ENCODE data around the gene SLC12A6.
A peak's percentile ranks its signal among the peaks of the same experiment; 100 is the strongest.

Gene SLC12A6

DNA sequence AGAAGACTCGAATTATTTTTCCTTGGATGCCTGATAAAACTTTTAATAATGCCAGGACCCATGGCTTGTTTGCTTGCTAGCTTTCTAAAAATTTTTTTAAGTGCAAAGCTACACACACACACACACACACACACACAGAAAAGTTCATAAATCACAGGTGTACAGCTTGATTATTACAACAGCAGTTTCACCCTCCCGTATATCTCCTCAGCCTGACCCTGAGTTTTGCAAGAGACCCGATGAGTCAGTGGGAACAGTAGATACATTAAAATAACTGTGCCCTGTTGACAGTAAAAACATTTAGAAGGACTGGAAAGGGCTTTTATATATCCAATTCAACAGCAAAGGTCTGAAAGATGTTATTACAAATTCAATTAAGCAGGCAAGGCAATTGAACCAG lies 66.1 kb downstream of the SLC12A6 start:
- no peak for FAIRE-seq
- no peak for DNase-seq (ENCODE audit: insufficient read length, low spot score)

DNA sequence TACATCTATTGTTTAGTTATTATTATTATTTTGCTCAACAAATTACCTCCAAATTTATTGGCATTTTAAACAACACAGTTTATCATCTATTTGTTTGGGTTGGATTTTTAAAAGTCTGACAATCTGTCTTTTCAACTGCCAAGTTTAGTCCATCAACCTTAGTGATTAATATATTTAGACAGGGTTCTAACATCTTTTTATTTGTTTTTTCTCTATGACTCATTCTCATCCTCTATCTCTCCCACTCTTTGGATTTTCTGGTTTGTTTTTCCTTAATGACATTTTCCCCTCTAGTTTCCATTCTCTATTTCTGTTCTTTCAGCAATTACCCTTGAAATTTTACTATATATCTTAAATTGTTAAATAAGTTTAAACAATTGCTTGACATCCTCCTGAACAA lies 70.8 kb downstream of the SLC12A6 start:
- DNase-seq (ENCODE audit: insufficient read length, low spot score) = no peak
- FAIRE-seq = no peak

DNA sequence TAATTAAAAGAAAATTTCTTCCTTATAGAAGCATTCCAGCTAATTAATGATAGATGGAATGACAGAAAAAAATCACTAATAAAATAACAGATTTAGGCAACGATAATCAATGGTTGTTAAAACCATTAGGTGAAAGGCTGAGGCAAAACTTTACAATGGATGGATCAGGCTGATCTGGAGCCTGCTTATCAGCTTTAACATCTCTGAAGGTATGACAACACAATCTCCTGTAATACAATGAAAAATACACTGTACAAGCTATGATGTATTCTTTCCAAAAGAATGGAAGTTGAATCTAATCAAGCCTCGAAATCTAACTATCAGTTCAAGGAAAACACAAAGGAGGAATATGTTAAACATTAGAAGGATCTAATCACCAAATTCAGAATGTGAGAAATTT lies 73.5 kb downstream of the SLC12A6 start:
- DNase-seq (ENCODE audit: insufficient read length, low spot score) (no peak), FAIRE-seq (no peak)

DNA sequence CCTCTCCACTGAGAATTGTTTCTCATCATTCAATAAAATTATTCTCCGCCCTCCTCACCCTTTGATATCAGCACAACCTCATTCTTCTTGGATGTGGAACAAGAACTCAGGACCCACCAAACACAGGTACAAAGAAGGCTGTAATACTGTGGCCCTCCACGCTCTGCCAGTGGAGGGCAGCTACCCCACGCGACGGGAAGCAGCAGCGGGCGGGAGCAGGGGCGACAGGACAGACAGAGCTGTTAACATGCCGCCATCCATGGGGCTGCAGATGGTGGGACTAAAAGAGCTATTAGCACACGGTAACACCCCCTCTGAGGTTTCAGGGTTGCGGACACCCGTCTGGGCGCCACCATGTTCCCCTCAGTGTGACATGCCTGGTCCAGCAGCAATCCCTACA lies 75.2 kb downstream of the SLC12A6 start:
- FAIRE-seq (no peak), DNase-seq (ENCODE audit: insufficient read length, low spot score) (no peak)

DNA sequence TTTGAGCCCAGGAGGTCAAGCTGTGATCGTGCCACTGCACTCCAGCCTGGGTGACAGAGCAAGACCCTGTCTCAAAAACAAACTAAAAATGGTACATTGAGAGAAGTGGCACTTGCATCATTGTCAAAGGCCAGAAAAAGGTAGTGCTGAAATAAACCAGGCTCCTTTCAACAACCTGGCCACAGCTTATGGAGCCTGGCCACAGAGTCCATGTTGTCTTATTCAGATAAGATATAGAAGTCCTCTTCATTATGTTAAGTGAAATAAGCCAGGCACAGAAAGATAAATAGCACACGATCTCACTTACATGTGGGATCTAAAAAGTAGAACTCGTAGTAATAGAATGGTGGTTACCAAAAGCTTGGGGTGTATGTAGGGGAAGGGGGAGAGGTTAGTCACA lies 78.0 kb downstream of the SLC12A6 start:
- FAIRE-seq = no peak

DNA sequence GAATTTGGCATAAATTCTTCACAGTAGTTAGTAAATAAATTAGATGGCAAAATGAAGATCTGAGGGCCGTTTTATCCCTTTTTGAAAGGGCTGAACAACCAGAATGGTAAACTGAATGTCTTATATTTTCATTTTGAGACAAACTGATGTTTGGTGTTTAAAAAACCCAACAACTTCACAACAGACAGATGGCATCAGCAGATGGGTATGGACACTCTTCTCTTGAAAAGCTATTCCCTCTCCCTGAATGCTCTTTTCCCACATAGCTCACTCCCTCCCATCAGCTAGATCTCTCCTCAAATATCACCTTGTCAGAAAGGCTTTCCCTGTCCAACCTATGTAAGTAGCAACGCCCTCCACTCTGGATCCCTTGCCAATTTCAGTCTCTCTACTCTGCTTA lies 79.4 kb downstream of the SLC12A6 start:
- DNase-seq (ENCODE audit: insufficient read length, low spot score) (no peak), FAIRE-seq (no peak)

More for the DNA sequence above, 78.0 kb downstream of the SLC12A6 start:
- no peak for DNase-seq (ENCODE audit: insufficient read length, low spot score)

DNA sequence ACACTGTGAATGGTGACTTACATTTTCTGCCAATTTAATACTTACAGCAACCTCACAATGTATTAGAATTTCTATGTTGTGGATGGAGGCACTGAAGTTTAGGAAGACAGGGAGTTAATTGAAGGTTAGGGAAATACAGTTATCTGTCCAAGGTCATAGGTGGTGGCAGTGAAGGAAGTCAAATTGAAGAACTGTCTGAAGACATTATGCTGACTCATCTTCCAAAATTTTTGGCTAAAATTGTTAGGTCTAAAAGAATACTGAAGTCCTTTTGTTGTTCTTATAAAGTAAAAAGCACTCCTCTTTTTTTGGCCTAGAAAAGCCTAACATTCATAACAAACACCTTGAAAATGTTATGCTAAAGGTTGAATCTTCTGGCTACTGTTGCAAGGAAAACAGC lies 85.0 kb downstream of the SLC12A6 start:
- DNase-seq (ENCODE audit: insufficient read length, low spot score) (no peak), FAIRE-seq (no peak)

DNA sequence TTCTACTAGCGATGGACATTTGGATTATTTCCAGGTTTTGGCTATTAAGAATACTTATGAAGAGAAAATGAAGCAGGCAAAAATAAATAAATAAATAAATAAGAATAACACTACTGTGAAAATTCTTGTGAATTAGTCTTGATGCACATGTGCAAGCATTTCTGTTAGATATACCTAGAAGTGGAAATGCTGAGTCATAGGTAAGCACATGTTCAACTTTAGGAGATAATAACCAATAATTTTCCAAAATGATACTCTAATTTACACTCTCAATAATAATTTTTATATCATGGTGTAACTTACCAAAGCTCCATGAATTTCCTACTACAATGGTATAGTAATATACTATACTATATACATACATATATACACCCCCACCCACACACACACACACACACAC lies 89.4 kb downstream of the SLC12A6 start:
- DNase-seq (ENCODE audit: insufficient read length, low spot score) = no peak
- FAIRE-seq = no peak

DNA sequence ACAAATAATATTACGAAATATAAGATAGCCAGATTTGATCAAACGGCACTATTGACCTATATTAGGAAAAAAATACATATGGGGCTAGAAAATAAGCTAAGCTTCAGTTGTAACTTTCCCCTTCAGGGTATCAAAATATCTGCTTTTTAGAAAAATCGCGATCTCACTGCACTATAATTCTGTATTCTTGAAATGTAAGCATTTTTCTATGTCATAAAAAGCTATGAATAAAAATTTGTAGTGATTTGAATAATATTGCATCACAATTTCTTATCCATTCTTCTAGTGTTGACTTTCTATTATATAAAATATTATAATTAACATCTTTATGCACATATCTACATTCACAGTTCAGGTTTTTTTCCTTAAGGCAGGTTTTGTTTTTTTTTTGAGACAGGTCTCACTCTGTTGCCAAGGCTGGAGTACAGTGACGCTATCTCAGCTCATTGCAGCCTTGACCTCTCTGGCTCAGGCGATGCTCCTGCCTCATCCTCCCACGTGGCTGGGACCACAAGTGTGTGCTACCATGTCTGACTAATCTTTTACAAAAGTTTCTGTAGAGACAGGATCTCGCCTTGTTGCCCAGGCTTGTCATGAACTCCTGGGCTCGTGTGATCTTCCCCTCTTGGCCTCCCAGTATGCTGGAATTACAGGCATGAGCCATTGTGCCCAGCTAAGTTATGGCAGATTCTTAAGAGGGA lies 91.2 kb downstream of the SLC12A6 start:
- DNase-seq (ENCODE audit: insufficient read length, low spot score) (no peak), FAIRE-seq (no peak)

DNA sequence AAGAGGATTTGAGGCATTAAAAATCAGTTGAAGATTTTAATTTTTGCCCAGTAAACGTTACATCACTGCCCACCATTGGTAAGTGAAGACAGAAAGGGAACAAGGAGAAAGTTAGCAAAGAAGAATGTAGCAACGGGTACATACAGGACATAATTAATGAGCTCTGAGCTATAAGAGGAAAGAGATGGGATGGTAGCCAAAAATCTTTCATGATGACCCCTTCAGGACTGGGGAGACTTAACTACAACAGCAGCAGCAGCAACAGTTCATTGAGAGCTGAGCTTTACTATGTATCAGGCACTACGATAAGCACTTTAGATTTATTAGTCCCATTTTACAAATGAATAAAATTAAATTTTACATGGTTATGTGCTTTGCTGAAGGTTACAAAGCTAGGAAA lies 94.4 kb downstream of the SLC12A6 start:
- DNase-seq (ENCODE audit: insufficient read length, low spot score) (no peak), FAIRE-seq (no peak)

DNA sequence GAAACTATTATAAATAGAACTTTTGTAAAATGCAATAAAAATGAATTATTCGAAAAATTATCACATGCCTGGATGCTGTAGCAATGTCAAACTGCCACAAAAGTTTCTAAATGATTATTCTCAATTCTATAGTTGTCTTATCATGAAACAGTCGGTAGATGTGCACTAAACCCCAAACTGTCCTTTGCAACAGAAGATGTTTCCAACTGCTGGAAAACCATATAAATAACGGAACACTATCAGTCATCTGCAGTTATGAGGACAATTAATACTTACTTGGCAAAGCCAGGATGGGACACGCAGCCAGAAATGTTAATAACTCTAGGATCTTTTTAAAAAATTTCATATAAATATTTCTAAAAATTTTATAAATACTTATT lies 95.3 kb downstream of the SLC12A6 start:
- no peak for FAIRE-seq
- no peak for DNase-seq (ENCODE audit: insufficient read length, low spot score)

DNA sequence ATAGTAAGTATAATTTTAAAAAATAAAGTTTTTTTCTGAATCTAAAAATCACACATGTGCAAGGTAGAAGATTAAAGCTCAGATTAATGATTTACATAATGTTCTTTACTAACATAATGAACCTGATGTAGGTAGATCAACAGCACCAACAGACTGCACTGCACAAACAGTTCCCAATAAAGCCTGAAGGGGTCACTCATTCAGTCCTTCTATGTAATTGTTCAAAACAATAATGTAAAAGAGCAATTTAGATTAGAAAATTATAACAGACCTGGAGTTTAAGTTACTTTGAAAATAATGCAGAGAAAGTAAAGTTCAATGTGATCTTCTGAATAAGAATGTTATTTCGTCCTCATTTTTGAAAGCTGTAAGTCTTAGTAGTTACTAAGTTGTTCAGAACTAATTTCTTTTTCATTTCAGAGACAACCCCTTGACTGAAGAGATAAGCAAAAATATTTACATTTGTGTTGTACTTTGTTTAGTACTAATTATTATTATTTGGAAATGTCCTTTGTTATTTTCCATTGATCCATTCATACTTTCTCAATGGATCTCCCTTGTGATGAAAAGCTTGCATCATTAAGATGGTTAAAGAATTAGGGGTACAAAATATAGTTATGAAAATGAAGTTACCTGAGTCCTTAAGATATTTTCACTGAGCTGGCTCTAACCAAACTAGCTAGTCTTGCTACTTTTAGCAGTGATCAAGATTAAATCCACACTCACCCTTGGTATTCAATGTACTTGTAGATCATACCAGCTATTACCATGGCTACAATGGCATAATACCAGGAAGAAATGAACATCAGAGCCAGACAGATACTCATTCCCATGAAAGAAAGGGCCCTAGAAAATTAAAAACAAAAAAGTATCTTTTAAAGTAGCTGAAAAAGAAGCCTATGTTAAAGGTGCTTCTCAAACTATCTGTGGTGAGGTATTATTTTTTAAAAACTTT lies 95.9 kb downstream of the SLC12A6 start:
- FAIRE-seq = peak; percentile 91
- DNase-seq (ENCODE audit: insufficient read length, low spot score) = peak; percentile 17

DNA sequence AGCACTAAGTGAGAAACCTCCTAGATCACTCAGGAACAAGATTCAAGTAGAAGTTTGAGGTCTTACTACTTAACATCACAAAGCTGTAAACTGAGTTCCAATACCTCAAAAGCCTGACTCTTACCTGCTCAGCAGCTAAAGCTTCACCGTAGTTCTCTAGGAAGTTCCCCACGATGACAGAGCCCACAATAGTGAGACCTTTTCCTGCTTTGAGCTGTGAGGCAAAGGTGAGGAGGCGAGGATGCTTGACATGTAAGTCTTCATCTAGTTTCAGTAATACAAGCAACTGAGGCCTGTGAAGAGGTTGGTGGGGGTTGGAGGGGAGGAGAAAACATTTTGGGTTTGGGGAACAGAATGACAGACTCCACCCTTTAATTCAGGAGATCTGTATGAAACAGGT lies 97.0 kb downstream of the SLC12A6 start:
- FAIRE-seq (no peak), DNase-seq (ENCODE audit: insufficient read length, low spot score) (no peak)

DNA sequence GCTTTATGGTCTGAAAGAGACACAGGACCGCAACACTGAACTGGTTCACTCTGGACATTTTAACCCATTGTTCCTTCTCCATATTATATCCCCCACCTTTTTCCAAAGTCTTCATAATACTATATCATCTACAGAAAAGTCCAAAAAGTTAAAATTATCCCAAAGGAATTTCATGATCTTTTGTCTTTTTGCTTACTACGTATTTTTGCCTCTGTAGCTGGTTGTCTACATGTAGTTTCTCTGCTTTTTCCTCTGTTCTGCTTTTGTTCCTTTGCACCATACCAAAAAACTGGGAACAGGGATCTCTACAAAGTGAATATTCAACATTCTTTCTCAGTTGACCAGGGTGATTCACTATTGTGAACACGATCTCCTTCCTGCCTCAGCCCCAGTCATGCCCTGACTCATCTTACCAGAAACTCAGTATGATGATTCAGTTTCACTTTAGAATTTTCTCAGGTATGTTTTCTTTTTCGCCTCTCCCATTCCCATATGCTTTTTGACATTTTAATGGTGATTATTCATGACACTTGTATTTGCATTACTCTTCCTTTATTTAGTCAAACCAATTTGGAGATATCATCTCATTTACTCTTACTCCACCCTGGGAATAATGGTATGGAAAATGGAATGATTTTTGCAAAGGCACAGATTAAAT lies 98.3 kb downstream of the SLC12A6 start:
- peak; percentile 71 for FAIRE-seq

DNA sequence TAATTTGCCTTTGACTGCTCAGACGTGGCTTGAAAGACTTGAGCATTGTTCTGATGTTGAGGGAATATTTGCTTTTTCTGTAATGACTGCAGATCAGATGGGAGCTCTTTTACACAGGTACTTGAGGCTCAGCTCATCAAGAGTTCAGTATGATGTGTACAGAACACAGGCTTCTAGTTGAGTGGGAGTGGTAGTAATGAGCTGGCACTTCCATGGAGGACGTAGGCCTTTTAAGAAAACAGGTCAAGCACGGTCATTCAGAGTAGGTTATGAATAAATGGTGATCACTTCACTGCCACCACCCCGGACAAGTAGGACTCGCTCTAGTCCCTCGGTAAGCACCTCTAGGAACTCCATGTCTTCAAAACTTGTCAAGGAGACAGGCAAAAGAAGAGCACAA lies 104.0 kb downstream of the SLC12A6 start:
- FAIRE-seq (no peak), DNase-seq (ENCODE audit: insufficient read length, low spot score) (no peak)

More for the DNA sequence above, 98.3 kb downstream of the SLC12A6 start:
- DNase-seq (ENCODE audit: insufficient read length, low spot score) = no peak

DNA sequence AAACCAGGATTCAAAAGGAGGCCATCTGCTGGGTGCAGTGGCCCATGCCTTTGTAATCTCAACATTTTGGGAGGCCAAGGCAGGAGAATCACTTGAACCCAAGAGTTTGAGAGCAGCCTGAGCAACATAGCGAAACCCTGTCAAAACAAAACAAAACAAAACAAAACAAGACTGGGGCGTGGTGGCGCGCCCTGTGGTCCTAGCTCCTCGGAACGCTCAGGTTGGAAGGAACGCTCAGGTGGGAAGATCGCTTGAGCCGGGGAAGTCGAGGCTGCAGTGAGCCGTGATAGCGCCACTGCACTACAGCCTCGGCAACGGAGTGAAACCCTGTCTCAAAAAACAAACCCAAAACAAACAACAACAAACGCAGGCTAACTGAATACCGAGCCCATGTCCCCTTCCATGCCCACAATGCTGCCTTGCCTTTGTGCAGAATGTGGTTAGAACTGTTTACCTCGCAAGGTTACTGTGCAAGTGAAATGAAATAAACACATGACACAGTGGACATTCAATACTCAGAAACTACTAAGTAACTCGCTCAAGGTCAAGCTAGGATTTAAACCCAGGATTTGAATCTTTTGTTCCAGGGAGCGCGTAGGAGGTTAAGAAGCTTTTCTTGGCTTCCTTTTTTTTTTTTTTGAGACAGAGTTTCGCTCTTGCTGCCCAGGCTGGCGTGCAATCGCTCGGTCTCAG lies 113.5 kb downstream of the SLC12A6 start:
- peak; percentile 66 for FAIRE-seq
- no peak for DNase-seq (ENCODE audit: insufficient read length, low spot score)

DNA sequence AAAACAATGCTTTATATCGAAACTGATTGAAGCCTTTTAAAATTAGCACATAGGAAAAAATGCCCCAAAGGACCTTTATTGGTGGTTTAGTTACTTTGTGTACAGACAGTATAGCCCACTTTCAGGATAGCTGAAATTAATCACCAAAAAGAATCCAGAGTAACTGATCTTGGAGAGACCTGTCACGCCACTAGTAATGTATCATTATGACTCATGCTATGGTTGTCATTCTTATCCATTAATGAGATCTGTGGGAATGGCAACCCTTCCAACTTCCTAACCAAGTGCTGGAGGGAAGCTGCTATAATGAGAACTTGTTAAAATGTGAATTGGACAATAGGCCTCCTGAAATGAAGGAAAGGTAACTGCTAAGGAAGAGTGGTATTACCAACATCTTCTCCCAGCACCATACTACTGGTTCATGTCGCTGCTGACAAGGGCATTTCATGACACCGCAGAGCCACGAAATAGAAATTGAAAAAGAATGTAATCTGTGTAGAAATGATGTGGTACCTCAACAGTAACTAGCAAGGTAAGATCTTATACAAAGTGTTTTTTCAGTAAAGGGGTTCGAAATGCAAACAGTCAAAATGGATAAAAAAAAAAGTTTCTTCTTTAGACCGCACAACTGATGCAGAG lies 119.9 kb downstream of the SLC12A6 start:
- no peak for DNase-seq (ENCODE audit: insufficient read length, low spot score)
- FAIRE-seq = no peak

DNA sequence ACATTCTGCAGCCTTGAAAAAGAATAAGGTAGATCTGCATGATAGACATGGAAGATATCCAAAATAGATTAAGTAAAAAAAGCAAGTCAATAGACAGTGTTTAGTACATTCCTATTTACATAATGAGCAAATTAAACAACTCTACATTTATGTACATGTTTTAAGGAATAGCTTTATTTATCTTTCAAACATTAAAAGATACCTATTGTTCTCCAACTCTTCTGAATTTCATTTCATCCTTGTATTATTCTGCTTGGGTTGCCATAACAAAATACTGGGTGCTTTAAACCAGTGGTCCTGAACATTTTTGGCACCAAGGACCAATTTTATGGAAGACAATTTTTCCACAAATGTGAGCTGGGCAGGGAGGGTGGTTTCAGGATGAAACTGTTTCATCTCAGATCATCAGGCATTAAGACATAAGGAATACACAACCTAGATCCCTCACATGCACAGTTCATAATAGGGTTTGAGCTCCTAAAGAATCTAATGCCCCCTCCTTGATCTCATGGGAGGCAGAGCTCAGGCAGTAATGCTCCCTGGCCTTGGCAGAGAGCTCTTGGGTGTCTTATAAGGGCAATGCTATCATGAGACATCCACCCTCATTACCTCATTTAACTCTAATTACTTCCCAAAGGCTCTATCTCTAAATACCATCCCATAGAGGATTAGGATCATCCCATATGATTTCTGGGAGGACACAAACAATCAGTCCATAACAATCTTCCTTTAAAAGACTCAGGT lies 120.9 kb downstream of the SLC12A6 start:
- DNase-seq (ENCODE audit: insufficient read length, low spot score) = no peak
- FAIRE-seq = no peak

DNA sequence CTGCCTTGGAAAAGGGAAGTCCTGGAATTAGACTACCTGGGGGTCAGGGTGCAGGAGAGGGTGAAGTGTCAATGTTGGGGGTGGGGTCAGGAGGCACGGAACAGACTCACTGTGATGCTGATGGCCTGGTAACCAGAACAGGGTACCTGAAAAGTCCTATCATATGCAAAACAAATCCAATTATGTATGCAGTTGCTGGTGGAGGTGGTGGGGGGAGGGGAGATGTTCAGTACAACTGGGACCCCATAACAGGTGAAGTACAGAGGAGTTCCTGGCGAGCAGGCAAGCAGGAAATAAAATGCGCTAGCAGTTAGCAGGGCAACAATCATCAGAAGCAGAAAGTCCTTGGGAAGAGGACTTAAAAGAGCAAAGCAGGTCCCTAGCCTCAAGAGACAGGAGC lies 123.4 kb downstream of the SLC12A6 start:
- no peak for FAIRE-seq
- DNase-seq (ENCODE audit: insufficient read length, low spot score) = no peak

DNA sequence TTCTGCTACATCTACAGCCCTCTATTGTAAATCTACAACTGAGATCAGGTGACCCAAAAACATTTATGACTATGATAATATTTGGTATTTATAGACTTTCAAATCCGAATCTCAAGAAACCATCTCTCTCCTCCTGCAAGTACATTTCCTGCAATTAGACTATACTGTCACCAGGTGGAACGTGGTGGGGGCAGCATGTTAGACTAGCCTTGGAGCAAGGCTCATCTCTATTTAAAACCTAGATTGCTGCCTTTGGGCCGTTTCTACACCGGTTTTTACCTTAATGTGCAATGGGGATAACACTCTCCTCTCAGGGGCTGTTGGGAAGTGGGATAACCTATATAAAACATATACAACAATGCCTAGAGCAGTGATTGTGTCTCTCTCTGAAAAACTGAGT lies 123.9 kb downstream of the SLC12A6 start:
- FAIRE-seq (no peak), DNase-seq (ENCODE audit: insufficient read length, low spot score) (no peak)

Measured in GM19239 (cell line).